ENCODE data around the gene ASPG. TPM values are rescaled to one million over a fixed set of nuclear protein-coding genes. Genes with fewer than 3 reads are reported as not detected.

Gene ASPG
- polyA plus RNA-seq, 1 donor (not counting 4 experiments of a cell fraction or from before 2014, with no cell fraction given): 0.10 TPM

DNA sequence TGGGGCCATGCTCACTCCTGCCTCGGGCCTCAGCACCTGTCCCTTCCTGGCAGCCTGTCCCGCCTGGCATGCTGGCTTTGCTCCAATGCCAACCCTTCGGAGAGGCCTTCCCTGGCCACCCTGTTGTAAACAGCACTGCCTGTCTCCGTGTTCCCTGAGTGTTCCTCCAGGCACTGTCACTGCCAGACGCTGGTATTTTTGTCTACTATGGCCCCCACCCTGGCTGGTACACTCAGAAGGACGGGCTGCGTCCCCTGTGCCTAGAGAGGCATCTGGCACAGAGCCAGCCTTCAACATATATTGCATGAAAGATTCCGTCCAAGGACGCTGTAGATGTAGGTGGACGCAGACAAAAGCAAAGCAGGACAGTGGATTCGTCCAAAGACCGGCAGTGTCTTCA lies 2.7 kb upstream of the ASPG start:
- H3K27ac ChIP-seq (ENCODE audit: control insufficient read depth, insufficient read depth, low read length): no peak overlapping the region
- H3K36me3 ChIP-seq (ENCODE audit: control insufficient read depth in 2 of 2, extremely low read depth in 1 of 2, insufficient read depth in 2 of 2, low read length in 2 of 2): no peaks in the 10 kb centered on the region
- dilution Hi-C loops (cut with MboI; ENCODE audit: extremely low pct_ligation_motif_present, low sequenced_read_pairs): no loop called here
- H3K4me3 ChIP-seq (ENCODE audit: control insufficient read depth in 2 of 3, extremely low read depth in 1 of 3, insufficient read depth in 2 of 3, low read depth in 1 of 3, low read length in 3 of 3): no peak overlapping the region
- no peaks in the 10 kb centered on the region for H4K20me1 ChIP-seq (ENCODE audit: control insufficient read depth, extremely low read depth, insufficient read depth, low read length)
- no peaks in the 10 kb centered on the region for H3K9me3 ChIP-seq (ENCODE audit: control insufficient read depth, low read depth, low read length)
- no peaks in the 10 kb centered on the region for H3K79me2 ChIP-seq (ENCODE audit: control insufficient read depth, insufficient read depth, low read length)
- H3K4me1 ChIP-seq (ENCODE audit: control insufficient read depth, extremely low read depth, insufficient read depth, low read length): no peaks in the 10 kb centered on the region
- DNase-seq (ENCODE audit: low read depth, low spot score) (no peak), FAIRE-seq (no peak)
- no peaks in the 10 kb centered on the region for H3K9me1 ChIP-seq (ENCODE audit: control insufficient read depth, extremely low read depth, insufficient read depth, low read length)
- H3K9ac ChIP-seq (ENCODE audit: control insufficient read depth, extremely low read depth, insufficient read depth, low read length): no peak overlapping the region
- TF ChIP-seq EZH2 (IDR thresholded peaks at IDR 0.05; ENCODE audit: low read length): no peak
- TF ChIP-seq, protein P1, sequence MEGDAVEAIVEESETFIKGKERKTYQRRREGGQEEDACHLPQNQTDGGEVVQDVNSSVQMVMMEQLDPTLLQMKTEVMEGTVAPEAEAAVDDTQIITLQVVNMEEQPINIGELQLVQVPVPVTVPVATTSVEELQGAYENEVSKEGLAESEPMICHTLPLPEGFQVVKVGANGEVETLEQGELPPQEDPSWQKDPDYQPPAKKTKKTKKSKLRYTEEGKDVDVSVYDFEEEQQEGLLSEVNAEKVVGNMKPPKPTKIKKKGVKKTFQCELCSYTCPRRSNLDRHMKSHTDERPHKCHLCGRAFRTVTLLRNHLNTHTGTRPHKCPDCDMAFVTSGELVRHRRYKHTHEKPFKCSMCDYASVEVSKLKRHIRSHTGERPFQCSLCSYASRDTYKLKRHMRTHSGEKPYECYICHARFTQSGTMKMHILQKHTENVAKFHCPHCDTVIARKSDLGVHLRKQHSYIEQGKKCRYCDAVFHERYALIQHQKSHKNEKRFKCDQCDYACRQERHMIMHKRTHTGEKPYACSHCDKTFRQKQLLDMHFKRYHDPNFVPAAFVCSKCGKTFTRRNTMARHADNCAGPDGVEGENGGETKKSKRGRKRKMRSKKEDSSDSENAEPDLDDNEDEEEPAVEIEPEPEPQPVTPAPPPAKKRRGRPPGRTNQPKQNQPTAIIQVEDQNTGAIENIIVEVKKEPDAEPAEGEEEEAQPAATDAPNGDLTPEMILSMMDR (optimal IDR thresholded peaks at IDR 0.05 in 1 of 3, IDR thresholded peaks at IDR 0.05 in 1 of 3, conservative IDR thresholded peaks at IDR 0.05 in 1 of 3; ENCODE audit: extremely low read depth in 1 of 3, insufficient read depth in 2 of 3, low read length in 3 of 3): no peak
- H3K4me2 ChIP-seq (ENCODE audit: control insufficient read depth, extremely low read depth, insufficient read depth, low read depth, low read length): no peak overlapping the region
- H2AFZ ChIP-seq (ENCODE audit: control insufficient read depth, low read length): no peak overlapping the region
- peaks cover 24% of the 10 kb centered on the region for H3K27me3 ChIP-seq (ENCODE audit: control insufficient read depth, extremely low read depth, insufficient read depth, low read length)

DNA sequence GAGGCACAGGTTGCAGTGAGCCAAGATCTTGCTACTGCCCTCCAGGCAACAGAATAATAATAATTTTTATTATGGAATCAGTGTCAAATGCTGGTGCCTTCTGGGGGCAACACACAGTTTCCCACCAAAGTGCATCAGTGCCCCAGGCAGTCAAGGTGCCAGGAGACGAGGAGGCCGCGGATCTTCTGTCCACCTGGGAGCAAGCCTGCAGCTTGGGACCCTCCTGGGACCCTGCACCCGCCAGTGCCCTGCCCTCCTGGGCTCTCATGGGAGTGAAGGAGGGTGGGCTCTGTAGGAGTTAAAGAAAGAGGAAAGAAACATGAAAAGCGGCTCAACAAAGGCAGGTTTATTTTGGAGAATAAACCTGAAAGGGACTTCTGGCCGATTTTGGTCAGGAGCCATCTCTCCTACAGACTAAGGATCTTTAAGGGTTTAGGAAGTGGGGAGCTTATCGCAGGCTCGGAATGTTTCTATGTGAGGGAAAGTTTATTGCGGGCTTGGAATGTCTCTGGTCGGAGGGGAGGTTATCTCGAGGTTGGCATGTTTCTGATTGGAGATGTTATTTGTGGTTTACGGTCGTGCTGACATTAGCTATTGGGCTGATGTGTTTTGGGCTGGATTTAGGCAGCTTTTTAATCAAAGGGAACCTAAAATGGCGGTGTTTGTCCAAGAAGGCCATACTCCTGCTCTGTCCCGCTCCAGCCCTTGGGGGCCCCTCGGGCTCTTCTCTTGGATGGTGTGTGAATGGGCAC lies 1.1 kb upstream of the ASPG start:
- dilution Hi-C loops (cut with MboI; ENCODE audit: extremely low pct_ligation_motif_present, low sequenced_read_pairs): no loop called here
- no peaks in the 10 kb centered on the region for H3K9me3 ChIP-seq (ENCODE audit: control insufficient read depth, low read depth, low read length)
- no peak for TF ChIP-seq EZH2 (IDR thresholded peaks at IDR 0.05; ENCODE audit: low read length)
- TF ChIP-seq, protein P1 (optimal IDR thresholded peaks at IDR 0.05 in 1 of 3, IDR thresholded peaks at IDR 0.05 in 1 of 3, conservative IDR thresholded peaks at IDR 0.05 in 1 of 3; ENCODE audit: extremely low read depth in 1 of 3, insufficient read depth in 2 of 3, low read length in 3 of 3): no peak
- H3K4me3 ChIP-seq (ENCODE audit: control insufficient read depth in 2 of 3, extremely low read depth in 1 of 3, insufficient read depth in 2 of 3, low read depth in 1 of 3, low read length in 3 of 3): no peak overlapping the region
- no peaks in the 10 kb centered on the region for H3K4me1 ChIP-seq (ENCODE audit: control insufficient read depth, extremely low read depth, insufficient read depth, low read length)
- no peaks in the 10 kb centered on the region for H3K36me3 ChIP-seq (ENCODE audit: control insufficient read depth in 2 of 2, extremely low read depth in 1 of 2, insufficient read depth in 2 of 2, low read length in 2 of 2)
- DNase-seq (ENCODE audit: low read depth, low spot score) (no peak), FAIRE-seq (no peak)
- no peak overlapping the region for H3K27ac ChIP-seq (ENCODE audit: control insufficient read depth, insufficient read depth, low read length)
- H4K20me1 ChIP-seq (ENCODE audit: control insufficient read depth, extremely low read depth, insufficient read depth, low read length): no peaks in the 10 kb centered on the region
- no peak overlapping the region for H2AFZ ChIP-seq (ENCODE audit: control insufficient read depth, low read length)
- H3K9ac ChIP-seq (ENCODE audit: control insufficient read depth, extremely low read depth, insufficient read depth, low read length): no peak overlapping the region
- H3K4me2 ChIP-seq (ENCODE audit: control insufficient read depth, extremely low read depth, insufficient read depth, low read depth, low read length): no peak overlapping the region
- H3K27me3 ChIP-seq (ENCODE audit: control insufficient read depth, extremely low read depth, insufficient read depth, low read length): peaks cover 24% of the 10 kb centered on the region
- H3K79me2 ChIP-seq (ENCODE audit: control insufficient read depth, insufficient read depth, low read length): no peaks in the 10 kb centered on the region
- no peaks in the 10 kb centered on the region for H3K9me1 ChIP-seq (ENCODE audit: control insufficient read depth, extremely low read depth, insufficient read depth, low read length)

Data from keratinocyte (primary cell).